Measurements from ENCODE around the gene MRPL52.

GRCh38 chr14:22811722-22812121 is 18.0 kb upstream of the MRPL52 start:
- TF ChIP-seq POLR2A (IDR thresholded peaks at IDR 0.05; ENCODE audit: extremely low read depth, insufficient read length): no peak
- TF ChIP-seq MAX (IDR thresholded peaks at IDR 0.05; ENCODE audit: low read depth, low read length): no peak
